ENCODE data around the gene CHD2.

DNA sequence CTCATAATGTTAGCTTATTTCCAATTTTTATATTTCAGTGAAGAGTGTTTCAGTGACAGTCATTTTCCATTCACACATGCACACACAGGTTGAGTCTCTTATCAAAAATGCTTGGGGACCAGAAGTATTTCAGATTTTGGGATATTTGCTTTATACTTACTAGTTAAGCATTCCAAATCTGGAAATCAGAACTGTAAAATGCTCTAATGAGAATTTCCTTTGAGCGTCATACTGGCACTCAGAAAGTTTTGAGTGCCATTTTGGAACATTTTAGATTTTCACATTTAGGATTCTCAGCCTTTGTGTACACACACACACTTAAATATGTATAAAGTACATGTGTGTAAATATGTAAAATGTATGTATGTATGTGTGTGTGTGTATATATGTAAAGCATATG, 71.0 kb downstream of the CHD2 start:
- TF ChIP-seq, protein P1, sequence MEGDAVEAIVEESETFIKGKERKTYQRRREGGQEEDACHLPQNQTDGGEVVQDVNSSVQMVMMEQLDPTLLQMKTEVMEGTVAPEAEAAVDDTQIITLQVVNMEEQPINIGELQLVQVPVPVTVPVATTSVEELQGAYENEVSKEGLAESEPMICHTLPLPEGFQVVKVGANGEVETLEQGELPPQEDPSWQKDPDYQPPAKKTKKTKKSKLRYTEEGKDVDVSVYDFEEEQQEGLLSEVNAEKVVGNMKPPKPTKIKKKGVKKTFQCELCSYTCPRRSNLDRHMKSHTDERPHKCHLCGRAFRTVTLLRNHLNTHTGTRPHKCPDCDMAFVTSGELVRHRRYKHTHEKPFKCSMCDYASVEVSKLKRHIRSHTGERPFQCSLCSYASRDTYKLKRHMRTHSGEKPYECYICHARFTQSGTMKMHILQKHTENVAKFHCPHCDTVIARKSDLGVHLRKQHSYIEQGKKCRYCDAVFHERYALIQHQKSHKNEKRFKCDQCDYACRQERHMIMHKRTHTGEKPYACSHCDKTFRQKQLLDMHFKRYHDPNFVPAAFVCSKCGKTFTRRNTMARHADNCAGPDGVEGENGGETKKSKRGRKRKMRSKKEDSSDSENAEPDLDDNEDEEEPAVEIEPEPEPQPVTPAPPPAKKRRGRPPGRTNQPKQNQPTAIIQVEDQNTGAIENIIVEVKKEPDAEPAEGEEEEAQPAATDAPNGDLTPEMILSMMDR (conservative IDR thresholded peaks at IDR 0.05 in 1 of 2, IDR thresholded peaks at IDR 0.05 in 1 of 2; ENCODE audit: extremely low read depth in 1 of 2, insufficient read depth in 1 of 2, low read depth in 1 of 2, low read length in 2 of 2), result no peak
- no peak for TF ChIP-seq EZH2 (IDR thresholded peaks at IDR 0.05; ENCODE audit: borderline replicate concordance, low read length)
